ENCODE results near the gene IGHMBP2. TPM values are rescaled to one million over a fixed set of nuclear protein-coding genes. Genes with fewer than 3 reads are reported as not detected.

IGHMBP2 gene
- total RNA-seq, 1 experiment from 2014 or later = 24.0 TPM

- H3K18ac ChIP-seq (ENCODE audit: insufficient read length, low read depth, low read length) = no peak overlapping the region
- H3K14ac ChIP-seq (ENCODE audit: insufficient read depth, low read length) = no peak overlapping the region
- H3T11ph ChIP-seq (ENCODE audit: low read length) = no peak overlapping the region
- H3K27me3 ChIP-seq (ENCODE audit: insufficient read depth, low read length) = no peaks in the 10 kb centered on the region
- no peaks in the 10 kb centered on the region for H3K27me3 Mint-ChIP-seq (ENCODE audit: low read depth)
- no peaks in the 10 kb centered on the region for H3K9me3 Mint-ChIP-seq
- no peak overlapping the region for H4K8ac ChIP-seq (replicated peaks; ENCODE audit: insufficient read length, low read depth, low read length)
- no peak overlapping the region for H3K27ac Mint-ChIP-seq
- H4K91ac ChIP-seq (ENCODE audit: insufficient read length, low read depth, low read length) = no peak overlapping the region
- H4K20me1 ChIP-seq (ENCODE audit: control insufficient read depth, insufficient read depth, insufficient read length) = no peaks in the 10 kb centered on the region
- no peak overlapping the region for H4K5ac ChIP-seq (ENCODE audit: insufficient read length, low read depth, low read length)
- TF ChIP-seq CTCF (conservative IDR thresholded peaks at IDR 0.05) = no peak
- no peaks in the 10 kb centered on the region for H3K79me1 ChIP-seq (ENCODE audit: insufficient read depth, low read depth, low read length, poor library complexity, severe bottlenecking)
- no peak overlapping the region for H3K9ac ChIP-seq (ENCODE audit: extremely low read depth, insufficient read length, low read length)
- H2BK15ac ChIP-seq (ENCODE audit: low read depth, low read length) = no peak overlapping the region
- H2BK5ac ChIP-seq (ENCODE audit: insufficient read length, low read length) = no peak overlapping the region
- H2AK5ac ChIP-seq (ENCODE audit: insufficient read length, low read length) = no peak overlapping the region
- H3K36me3 Mint-ChIP-seq (ENCODE audit: insufficient read depth in 1 of 3, low read depth in 3 of 3) = peaks cover 27 to 73% (median 72%) of the 10 kb centered on the region in 3 experiments; a peak in 6 of 7 replicates
- DNase-seq = no peak
- no peak overlapping the region for H2BK12ac ChIP-seq (ENCODE audit: insufficient read length, low read depth, low read length)
- H3K23me2 ChIP-seq (ENCODE audit: insufficient read length, low read depth, low read length, poor library complexity, severe bottlenecking) = no peaks in the 10 kb centered on the region
- no CpG with 5 or more reads among the region's 5 CpGs for WGBS (ENCODE audit: extremely low coverage, insufficient read length, low lambda C conversion rate)
- H3K79me2 ChIP-seq (ENCODE audit: insufficient read depth, low read length) = no peaks in the 10 kb centered on the region
- no peak overlapping the region for H2BK120ac ChIP-seq (ENCODE audit: low read depth, low read length, poor library complexity, severe bottlenecking)
- H3K4me1 Mint-ChIP-seq = no peaks in the 10 kb centered on the region
- H3K56ac ChIP-seq (ENCODE audit: insufficient read length, low read depth, low read length) = no peak overlapping the region
- H3K9me3 ChIP-seq (ENCODE audit: control insufficient read depth, low read depth, low read length) = no peaks in the 10 kb centered on the region
- H3K4me2 ChIP-seq (ENCODE audit: insufficient read depth, insufficient read length, low read length) = no peak overlapping the region
- no peak overlapping the region for H2BK20ac ChIP-seq (ENCODE audit: low read depth, low read length, poor library complexity, severe bottlenecking)
- no peak overlapping the region for H3K27ac ChIP-seq (ENCODE audit: insufficient read length, low read depth, low read length)
- no peak overlapping the region for H3K23ac ChIP-seq (ENCODE audit: insufficient read length, low read depth, low read length)
- no peaks in the 10 kb centered on the region for H3K4me1 ChIP-seq (ENCODE audit: insufficient read depth, low read length)
- no peak overlapping the region for H2AFZ ChIP-seq (ENCODE audit: low read length)
- no peak overlapping the region for H3K4ac ChIP-seq (ENCODE audit: low read depth, low read length)
- no peak overlapping the region for H3K4me3 Mint-ChIP-seq
These were observed 8.6 kb downstream of the IGHMBP2 start for GRCh38 chr11:68912254-68912653.
